Testis (tissue), 2 donors: ENCODE results near the gene GRID1.

ENCODE experiments used
- POLR2A ChIP-seq: fragments of 450-650 bp; IDR thresholded peaks from one replicate; pipeline ENCODE4 v1.6.1; 2017; ENCODE audit warnings: antibody characterized with exemption, mild to moderate bottlenecking, moderate library complexity
- TF ChIP-seq, protein P1 (sequence below), 3 experiments: fragments of 450-650 bp in 2 of 3; fragments of 200-600 bp in 1 of 3; sonication (generic) in 1 of 3; IDR thresholded peaks; one replicate each; pipeline ENCODE4 v1.5.1; 2016 to 2019; ENCODE audit warnings: antibody characterized with exemption in 3 of 3, mild to moderate bottlenecking in 2 of 3, moderate library complexity in 1 of 3

DNA sequence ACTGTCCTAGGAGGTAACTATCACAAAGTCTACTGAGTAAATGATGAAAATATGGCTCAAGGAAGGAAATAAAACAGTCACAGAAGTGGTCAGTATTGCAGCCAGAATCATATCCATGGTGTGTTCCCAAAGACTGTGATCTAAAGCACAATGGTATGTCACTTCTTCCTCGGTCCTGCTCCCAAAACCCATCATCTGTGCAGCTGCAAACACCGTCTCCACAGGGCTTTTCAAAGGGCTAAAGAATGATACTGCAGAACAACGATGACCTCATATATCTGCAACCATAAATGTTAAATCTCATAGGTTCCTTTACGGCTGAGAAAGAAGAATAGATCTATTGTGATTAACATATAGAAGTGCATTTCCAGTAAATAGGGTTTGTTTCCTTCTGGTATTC lies 465.0 kb downstream of the GRID1 start:
- TF ChIP-seq, protein P1, sequence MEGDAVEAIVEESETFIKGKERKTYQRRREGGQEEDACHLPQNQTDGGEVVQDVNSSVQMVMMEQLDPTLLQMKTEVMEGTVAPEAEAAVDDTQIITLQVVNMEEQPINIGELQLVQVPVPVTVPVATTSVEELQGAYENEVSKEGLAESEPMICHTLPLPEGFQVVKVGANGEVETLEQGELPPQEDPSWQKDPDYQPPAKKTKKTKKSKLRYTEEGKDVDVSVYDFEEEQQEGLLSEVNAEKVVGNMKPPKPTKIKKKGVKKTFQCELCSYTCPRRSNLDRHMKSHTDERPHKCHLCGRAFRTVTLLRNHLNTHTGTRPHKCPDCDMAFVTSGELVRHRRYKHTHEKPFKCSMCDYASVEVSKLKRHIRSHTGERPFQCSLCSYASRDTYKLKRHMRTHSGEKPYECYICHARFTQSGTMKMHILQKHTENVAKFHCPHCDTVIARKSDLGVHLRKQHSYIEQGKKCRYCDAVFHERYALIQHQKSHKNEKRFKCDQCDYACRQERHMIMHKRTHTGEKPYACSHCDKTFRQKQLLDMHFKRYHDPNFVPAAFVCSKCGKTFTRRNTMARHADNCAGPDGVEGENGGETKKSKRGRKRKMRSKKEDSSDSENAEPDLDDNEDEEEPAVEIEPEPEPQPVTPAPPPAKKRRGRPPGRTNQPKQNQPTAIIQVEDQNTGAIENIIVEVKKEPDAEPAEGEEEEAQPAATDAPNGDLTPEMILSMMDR (IDR thresholded peaks at IDR 0.05): no peak
- no peak for TF ChIP-seq POLR2A
